ENCODE data around the gene CLRN3. TPM values are rescaled to one million over a fixed set of nuclear protein-coding genes. Genes with fewer than 3 reads are reported as not detected.

Gene CLRN3
- total and polyA plus RNA-seq, 12 donors, result 0.29 to 0.61 (median 0.39) TPM; not detected in 9

DNA sequence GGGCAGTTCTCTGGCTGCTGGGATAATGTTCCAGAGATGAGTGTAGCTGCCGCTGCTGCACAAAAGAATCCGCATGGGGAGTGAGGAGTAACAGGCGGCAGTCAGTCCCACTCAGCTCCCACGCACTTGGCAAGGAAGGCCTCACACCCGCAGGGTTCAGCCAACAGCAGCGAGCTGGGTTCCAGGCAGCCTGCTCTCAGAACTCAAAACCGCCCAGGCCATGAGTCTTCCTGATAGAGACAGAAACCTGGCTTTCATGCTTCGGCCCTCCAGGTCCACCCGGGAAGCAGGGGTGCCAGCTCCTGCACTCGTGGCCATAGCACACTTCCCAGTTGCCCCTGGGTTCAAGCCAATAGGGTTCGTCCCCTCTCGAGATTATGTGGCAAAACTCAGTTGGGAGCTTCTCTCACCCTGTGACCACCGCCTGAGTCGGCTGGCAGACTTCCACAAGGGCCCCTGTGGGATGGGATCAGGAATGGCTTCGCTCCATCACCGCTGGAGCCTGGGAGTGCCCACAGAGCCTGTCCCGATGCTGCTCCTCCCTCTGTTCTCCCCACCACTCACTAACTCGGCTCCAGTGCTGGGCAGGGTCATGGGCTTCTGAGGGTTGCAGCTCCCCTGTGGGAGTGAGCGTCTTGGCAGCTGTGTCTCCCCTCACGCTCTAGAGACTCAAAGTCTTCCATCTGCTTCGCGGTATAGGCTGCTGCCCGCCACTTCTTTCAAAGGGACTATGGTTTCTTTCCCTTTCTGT is 20.6 kb downstream of the CLRN3 start:
- H3K27ac ChIP-seq, result no peak overlapping the region
- no peaks in the 10 kb centered on the region for H3K4me1 ChIP-seq (replicated peaks in 1 of 2)
- no peaks in the 10 kb centered on the region for H3K36me3 ChIP-seq (replicated peaks in 1 of 2)
- intact Hi-C loops (cut with DNase I), result loop anchor here in 1 of 2 donors (10.0 kb wide), 1 partner anchor 283 kb away; no protein-coding TSS in a partner anchor
- 75 to 84% (median 79%) methylated on average over 14 to 23 of the region's 23 CpGs for WGBS, 4 donors
- TF ChIP-seq, protein P1, sequence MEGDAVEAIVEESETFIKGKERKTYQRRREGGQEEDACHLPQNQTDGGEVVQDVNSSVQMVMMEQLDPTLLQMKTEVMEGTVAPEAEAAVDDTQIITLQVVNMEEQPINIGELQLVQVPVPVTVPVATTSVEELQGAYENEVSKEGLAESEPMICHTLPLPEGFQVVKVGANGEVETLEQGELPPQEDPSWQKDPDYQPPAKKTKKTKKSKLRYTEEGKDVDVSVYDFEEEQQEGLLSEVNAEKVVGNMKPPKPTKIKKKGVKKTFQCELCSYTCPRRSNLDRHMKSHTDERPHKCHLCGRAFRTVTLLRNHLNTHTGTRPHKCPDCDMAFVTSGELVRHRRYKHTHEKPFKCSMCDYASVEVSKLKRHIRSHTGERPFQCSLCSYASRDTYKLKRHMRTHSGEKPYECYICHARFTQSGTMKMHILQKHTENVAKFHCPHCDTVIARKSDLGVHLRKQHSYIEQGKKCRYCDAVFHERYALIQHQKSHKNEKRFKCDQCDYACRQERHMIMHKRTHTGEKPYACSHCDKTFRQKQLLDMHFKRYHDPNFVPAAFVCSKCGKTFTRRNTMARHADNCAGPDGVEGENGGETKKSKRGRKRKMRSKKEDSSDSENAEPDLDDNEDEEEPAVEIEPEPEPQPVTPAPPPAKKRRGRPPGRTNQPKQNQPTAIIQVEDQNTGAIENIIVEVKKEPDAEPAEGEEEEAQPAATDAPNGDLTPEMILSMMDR (IDR thresholded peaks at IDR 0.05), result no peak
- TF ChIP-seq POLR2A (IDR thresholded peaks at IDR 0.05), result no peak
- no peak overlapping the region for H3K4me3 ChIP-seq
- peak in 1 of 7 donors; percentile 41 for DNase-seq
- H3K27me3 ChIP-seq, result no peaks in the 10 kb centered on the region
- H3K9me3 ChIP-seq (replicated peaks in 1 of 3), result no peaks in the 10 kb centered on the region

DNA sequence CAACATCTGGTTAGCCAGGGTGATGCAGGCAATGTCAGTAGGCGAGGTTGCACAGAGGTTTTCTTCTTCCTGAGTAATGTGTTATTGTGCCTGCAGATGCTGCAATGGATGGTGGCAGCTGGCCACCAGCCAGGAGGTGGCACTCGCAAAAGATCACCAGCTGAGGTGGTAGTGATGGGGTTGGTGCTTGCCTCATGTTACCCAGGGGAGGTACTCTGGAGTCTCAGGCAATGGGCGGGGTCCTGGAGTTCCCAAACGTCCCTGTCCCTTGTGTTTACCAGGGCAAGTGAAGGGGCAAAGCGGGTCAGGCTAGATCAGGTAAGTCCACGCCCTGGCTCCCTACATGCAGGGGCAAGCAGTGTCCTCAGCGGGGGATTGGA is 21.1 kb downstream of the CLRN3 start:
- Histone ChIP-seq H3K9me3 (replicated peaks in 1 of 3) (no peaks in the 10 kb centered on the region), H3K4me1 (replicated peaks in 1 of 2) (no peaks in the 10 kb centered on the region), H3K4me3 (no peak overlapping the region), H3K27ac (no peak overlapping the region), H3K27me3 (no peaks in the 10 kb centered on the region), H3K36me3 (replicated peaks in 1 of 2) (no peaks in the 10 kb centered on the region)
- TF ChIP-seq POLR2A (IDR thresholded peaks at IDR 0.05), result no peak
- TF ChIP-seq, protein P1 (IDR thresholded peaks at IDR 0.05), result no peak
- intact Hi-C loops (cut with DNase I), result loop anchor here in 1 of 2 donors (10.0 kb wide), 1 partner anchor 283 kb away; no protein-coding TSS in a partner anchor
- DNase-seq, result peak in 1 of 7 donors; percentile 2
- WGBS, 4 donors, result 43 to 88% (median 77%) methylated on average over 1 to 7 of the region's 7 CpGs

DNA sequence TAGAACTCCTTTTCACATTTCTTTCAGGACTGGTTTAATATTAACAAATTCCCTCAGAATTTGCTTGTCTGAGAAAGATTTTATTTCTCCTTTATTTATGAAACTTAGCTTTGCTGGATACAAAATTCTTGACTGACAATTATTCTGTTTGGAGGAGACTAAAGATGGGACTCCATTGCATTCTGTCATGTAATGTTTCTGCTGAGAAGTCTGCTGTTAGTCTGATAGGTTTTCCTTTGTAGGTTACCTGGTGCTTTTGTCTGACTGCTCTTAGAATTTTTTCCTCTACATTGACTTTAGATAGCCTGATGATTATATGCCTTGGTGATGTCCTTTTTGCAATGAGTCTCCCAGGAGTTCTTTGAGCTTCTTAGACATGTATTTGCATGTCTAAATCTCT is 23.4 kb downstream of the CLRN3 start:
- intact Hi-C loops (cut with DNase I), result no loop called here
- Histone ChIP-seq H3K4me1 (replicated peaks in 1 of 2) (no peaks in the 10 kb centered on the region), H3K27me3 (no peaks in the 10 kb centered on the region), H3K4me3 (no peak overlapping the region), H3K36me3 (replicated peaks in 1 of 2) (no peaks in the 10 kb centered on the region), H3K9me3 (replicated peaks in 1 of 3) (no peaks in the 10 kb centered on the region), H3K27ac (no peak overlapping the region)
- no peak for DNase-seq
- TF ChIP-seq POLR2A (IDR thresholded peaks at IDR 0.05), result no peak

DNA sequence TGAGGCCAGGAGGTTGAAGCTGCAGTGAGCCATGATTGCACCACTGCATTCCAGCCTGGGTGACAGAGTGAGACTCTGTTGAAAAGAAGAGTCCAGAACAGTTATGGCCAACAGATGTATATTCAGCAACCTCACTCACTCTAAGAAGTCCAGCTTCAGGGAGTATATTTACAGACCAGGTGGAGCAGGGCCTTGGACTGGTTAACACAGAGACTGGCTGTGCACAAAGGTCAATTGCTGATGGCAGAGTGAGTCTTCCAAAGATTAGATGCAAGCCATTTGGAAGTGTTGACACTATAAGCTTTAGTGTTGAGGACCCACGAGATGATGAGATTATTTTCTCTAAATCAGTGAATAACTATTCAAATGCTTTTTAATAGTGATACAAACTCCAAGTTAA is 24.9 kb downstream of the CLRN3 start:
- H3K4me1 ChIP-seq (replicated peaks in 1 of 2), result no peaks in the 10 kb centered on the region
- intact Hi-C loops (cut with DNase I), result no loop called here
- no peaks in the 10 kb centered on the region for H3K36me3 ChIP-seq (replicated peaks in 1 of 2)
- TF ChIP-seq POLR2A (IDR thresholded peaks at IDR 0.05), result no peak
- H3K9me3 ChIP-seq (replicated peaks in 1 of 3), result no peaks in the 10 kb centered on the region
- no peak for DNase-seq
- 76 to 94% (median 81%) methylated on average over 1 of the region's 1 CpG for WGBS, 4 donors
- no peak overlapping the region for H3K27ac ChIP-seq
- no peaks in the 10 kb centered on the region for H3K27me3 ChIP-seq
- no peak overlapping the region for H3K4me3 ChIP-seq

DNA sequence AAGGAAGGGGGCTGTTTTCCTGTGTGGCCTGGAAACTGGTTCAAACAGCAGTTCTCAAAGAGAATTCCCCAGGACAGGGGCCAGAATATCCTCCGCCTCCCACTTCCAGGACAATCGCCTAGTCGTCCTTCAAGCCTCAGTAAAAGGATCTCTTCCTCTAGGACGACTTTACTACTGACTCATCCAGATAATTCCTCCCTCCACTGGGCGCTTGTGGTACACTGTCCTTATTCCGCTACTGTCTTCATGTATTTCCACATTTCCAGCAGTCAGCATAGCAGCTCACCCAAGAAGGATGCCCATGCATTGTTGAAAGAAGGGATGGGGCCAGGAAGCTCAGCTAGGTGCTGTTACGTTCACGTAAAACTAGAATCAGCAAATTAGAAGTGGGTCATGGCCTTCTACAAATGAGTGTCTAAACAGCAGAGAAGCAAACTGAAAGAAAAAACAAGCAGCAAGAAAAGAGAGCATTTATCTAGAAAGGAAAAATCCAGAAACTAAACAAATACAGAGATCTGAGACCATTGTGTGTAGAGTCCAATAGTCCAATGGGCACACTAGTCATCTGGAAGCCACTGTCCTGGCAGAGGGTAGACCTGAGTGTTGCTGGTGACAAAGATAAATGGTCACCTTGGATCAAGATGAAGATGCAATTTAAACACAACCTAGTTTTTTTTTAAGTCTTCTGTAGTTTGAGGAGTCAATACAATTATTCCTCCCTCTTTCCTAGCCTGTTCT is 26.3 kb downstream of the CLRN3 start:
- Histone ChIP-seq H3K27me3 (no peaks in the 10 kb centered on the region), H3K9me3 (replicated peaks in 1 of 3) (no peaks in the 10 kb centered on the region), H3K4me3 (no peak overlapping the region), H3K4me1 (replicated peaks in 1 of 2) (no peaks in the 10 kb centered on the region), H3K36me3 (replicated peaks in 1 of 2) (no peaks in the 10 kb centered on the region), H3K27ac (no peak overlapping the region)
- 41 to 57% (median 50%) methylated on average over 8 of the region's 8 CpGs for WGBS, 4 donors
- peak in 3 of 7 donors; percentile 17 to 32 (median 26) for DNase-seq
- intact Hi-C loops (cut with DNase I), result no loop called here
- TF ChIP-seq, protein P1 (IDR thresholded peaks at IDR 0.05), result peak in 1 of 6 experiments; percentile 17
- no peak for TF ChIP-seq POLR2A (IDR thresholded peaks at IDR 0.05)
